GM21619 (cell line): ENCODE data around the gene WRAP73.

Source experiments
- ATAC-seq: cut with Tn5 transposase; IDR thresholded peaks from one replicate; pipeline ENCODE4 v1.9.1; 2021; ENCODE audit not compliant: unreplicated experiment

Gene WRAP73

GRCh38 chr1:3649342-3650247 lies at the start of gene WRAP73:
WRAP73 (minus strand) TSS chr1:3650103; CDS start chr1:3649999, 104 bp downstream.
- ATAC-seq: peak; percentile 85

GRCh38 chr1:3699596-3699995 lies 49.7 kb upstream of the WRAP73 start:
- no peak for ATAC-seq

GRCh38 chr1:3698660-3699408 lies 48.9 kb upstream of the WRAP73 start:
- ATAC-seq: no peak

GRCh38 chr1:3697810-3698209 lies 47.9 kb upstream of the WRAP73 start:
- ATAC-seq: no peak

- no peak for ATAC-seq
Measured at GRCh38 chr1:3697104-3697503, 47.2 kb upstream of the WRAP73 start.

- no peak for ATAC-seq
Measured at GRCh38 chr1:3696689-3697088, 46.8 kb upstream of the WRAP73 start.

GRCh38 chr1:3695326-3696217 lies 45.7 kb upstream of the WRAP73 start:
- ATAC-seq: no peak

- ATAC-seq: no peak
Measured at GRCh38 chr1:3693321-3693720, 43.4 kb upstream of the WRAP73 start.

GRCh38 chr1:3692598-3692997 lies 42.7 kb upstream of the WRAP73 start:
- no peak for ATAC-seq

GRCh38 chr1:3691421-3692204 lies 41.7 kb upstream of the WRAP73 start:
- ATAC-seq: no peak

- no peak for ATAC-seq
Measured at GRCh38 chr1:3690282-3691065, 40.6 kb upstream of the WRAP73 start.

- ATAC-seq: no peak
Measured at GRCh38 chr1:3689138-3689750, 39.3 kb upstream of the WRAP73 start.

- no peak for ATAC-seq
Measured at GRCh38 chr1:3688356-3689137, 38.6 kb upstream of the WRAP73 start.

- no peak for ATAC-seq
Measured at GRCh38 chr1:3687504-3687903, 37.6 kb upstream of the WRAP73 start.

GRCh38 chr1:3685906-3686305 lies 36.0 kb upstream of the WRAP73 start:
- ATAC-seq: no peak

- no peak for ATAC-seq
Measured at GRCh38 chr1:3685222-3685621, 35.3 kb upstream of the WRAP73 start.

GRCh38 chr1:3683992-3684391 lies 34.1 kb upstream of the WRAP73 start:
- ATAC-seq: no peak

- no peak for ATAC-seq
Measured at GRCh38 chr1:3683197-3683596, 33.3 kb upstream of the WRAP73 start.
